Panc1 (cell line): ENCODE data around the gene CLHC1. TPM values are rescaled to one million over a fixed set of nuclear protein-coding genes. Genes with fewer than 3 reads are reported as not detected.

Experiments used
- ATAC-seq: fragments of 200-7000 bp; cut with Tn5 transposase; 2 replicates; pipeline ENCODE4 v1.9.1; 2020; ENCODE audit warnings: mild to moderate bottlenecking, moderate library complexity
- BruUV-seq: library from RNA; stranded (reverse); fragments of 400-500 nt; replicated peaks from 2 replicates; lab custom pipeline; 2021; lab: Mats Ljungman, UMichigan
- CTCF ChIA-PET: fragments of 300-600 bp; sonication (Branson Sonifier 250); formaldehyde crosslinking; loops from one replicate; lab custom pipeline; 2022; ENCODE audit warnings: antibody characterized with exemption; lab: Charles Lee
- POLR2A ChIA-PET: fragments of 300-600 bp; sonication (Branson Sonifier 250); formaldehyde crosslinking; loops from one replicate; lab custom pipeline; 2022; ENCODE audit warnings: antibody characterized with exemption; lab: Charles Lee
- DNase-seq: peaks from one replicate; pipeline ENCODE4 v3.0.0-alpha.2; 2010; ENCODE audit warnings: low read depth, low spot score
- H3K27ac ChIP-seq: 2 replicates; pipeline ENCODE4 v1.5.1; 2011; ENCODE audit warnings: mild to moderate bottlenecking, low read length, inconsistent platforms
- H3K27me3 ChIP-seq: fragments of 200-500 bp; sonication (Bioruptor generic); 2 replicates; pipeline ENCODE4 v1.6.0; 2014; ENCODE audit warnings: low read length, inconsistent platforms; ENCODE audit not compliant: control insufficient read depth, insufficient read depth
- H3K36me3 ChIP-seq: fragments of 200-500 bp; sonication (Bioruptor generic); 2 replicates; pipeline ENCODE4 v1.5.1; 2014; ENCODE audit warnings: inconsistent platforms, mild to moderate bottlenecking, low read length, moderate library complexity; ENCODE audit not compliant: control insufficient read depth, insufficient read depth
- H3K4me1 ChIP-seq: 2 replicates; pipeline ENCODE4 v1.5.1; 2011; ENCODE audit warnings: inconsistent platforms, mild to moderate bottlenecking, low read length, moderate library complexity; ENCODE audit not compliant: control insufficient read depth, insufficient read depth
- H3K4me3 ChIP-seq, 2 experiments: 2 replicates each; pipeline ENCODE4 v1.5.1; 2011 to 2012; ENCODE audit warnings: low read depth in 2 of 2, low read length in 2 of 2, mild to moderate bottlenecking in 2 of 2, inconsistent platforms in 1 of 2, moderate library complexity in 1 of 2
- H3K9me3 ChIP-seq: fragments of 200-500 bp; sonication (Bioruptor generic); 2 replicates; pipeline ENCODE4 v1.5.1; 2014; ENCODE audit warnings: low read depth, mild to moderate bottlenecking, inconsistent platforms, low read length, moderate library complexity; ENCODE audit not compliant: control insufficient read depth, insufficient read depth
- POLR2AphosphoS5 ChIP-seq: IDR thresholded peaks from 2 replicates; pipeline ENCODE4 v1.6.1; 2012; ENCODE audit warnings: mild to moderate bottlenecking, low read depth, low read length, moderate library complexity
- SIN3A ChIP-seq: IDR thresholded peaks from 2 replicates; pipeline ENCODE4 v1.6.1; 2012; ENCODE audit warnings: low read depth, mild to moderate bottlenecking, low read length, moderate library complexity, borderline replicate concordance; ENCODE audit not compliant: insufficient read depth
- TCF7L2 ChIP-seq: IDR thresholded peaks from 2 replicates; pipeline ENCODE4 v1.6.1; 2011; ENCODE audit warnings: mild to moderate bottlenecking, low read depth, low read length, inconsistent platforms
- in situ Hi-C: cut with HindIII; loops from 2 replicates; pipeline ENCODE4 v1.10.0; 2016; ENCODE audit warnings: low sequenced_read_pairs, low pct_unique_long_range_greater_than_20kb
- intact Hi-C: fragments of 100-400 bp; cut with micrococcal nuclease; formaldehyde crosslinking; loops from one replicate; pipeline ENCODE4 v1.10.0; 2022; ENCODE audit not compliant: unreplicated experiment
- total RNA-seq: library from RNA; stranded (reverse); gene quantifications from one replicate; pipeline ENCODE4 v1.2.1, GENCODE V29; 2021; ENCODE audit not compliant: unreplicated experiment
- TF ChIP-seq, protein P1 (sequence below): fragments of 450-650 bp; IDR thresholded peaks from 2 replicates; pipeline ENCODE4 v1.5.1; 2017; ENCODE audit warnings: mild to moderate bottlenecking
- TF ChIP-seq, protein P2 (sequence below), 2 experiments: IDR thresholded peaks; 2 replicates each; pipeline ENCODE4 v1.6.1; 2011 to 2012; ENCODE audit warnings: low read depth in 2 of 2, control low read depth in 1 of 2, low read length in 1 of 2, mild to moderate bottlenecking in 1 of 2, moderate library complexity in 1 of 2; ENCODE audit not compliant: insufficient read depth in 1 of 2

The CLHC1 gene
- total RNA-seq, 1 experiment from 2014 or later = 3.6 TPM

GRCh38 chr2:55164534-55165480 lies 67.3 kb downstream of the CLHC1 start:
- no peak for TF ChIP-seq SIN3A
- TF ChIP-seq, protein P1, sequence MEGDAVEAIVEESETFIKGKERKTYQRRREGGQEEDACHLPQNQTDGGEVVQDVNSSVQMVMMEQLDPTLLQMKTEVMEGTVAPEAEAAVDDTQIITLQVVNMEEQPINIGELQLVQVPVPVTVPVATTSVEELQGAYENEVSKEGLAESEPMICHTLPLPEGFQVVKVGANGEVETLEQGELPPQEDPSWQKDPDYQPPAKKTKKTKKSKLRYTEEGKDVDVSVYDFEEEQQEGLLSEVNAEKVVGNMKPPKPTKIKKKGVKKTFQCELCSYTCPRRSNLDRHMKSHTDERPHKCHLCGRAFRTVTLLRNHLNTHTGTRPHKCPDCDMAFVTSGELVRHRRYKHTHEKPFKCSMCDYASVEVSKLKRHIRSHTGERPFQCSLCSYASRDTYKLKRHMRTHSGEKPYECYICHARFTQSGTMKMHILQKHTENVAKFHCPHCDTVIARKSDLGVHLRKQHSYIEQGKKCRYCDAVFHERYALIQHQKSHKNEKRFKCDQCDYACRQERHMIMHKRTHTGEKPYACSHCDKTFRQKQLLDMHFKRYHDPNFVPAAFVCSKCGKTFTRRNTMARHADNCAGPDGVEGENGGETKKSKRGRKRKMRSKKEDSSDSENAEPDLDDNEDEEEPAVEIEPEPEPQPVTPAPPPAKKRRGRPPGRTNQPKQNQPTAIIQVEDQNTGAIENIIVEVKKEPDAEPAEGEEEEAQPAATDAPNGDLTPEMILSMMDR = no peak
- DNase-seq = no peak
- H3K27ac ChIP-seq = peak overlapping the region; percentile 44; the same call in 1 of the 2 replicates
- no peak for ATAC-seq
- ChIA-PET POLR2A (interaction anchor here (0.7 kb wide), 1 partner anchor 127 kb away, joined by 3 read pairs; no protein-coding TSS in a partner anchor), CTCF (interaction anchor here (0.5 to 2.3 kb wide), 4 partner anchors 53 to 265 kb away, joined by 3 to 9 read pairs (median 6); no protein-coding TSS in a partner anchor)
- H3K36me3 ChIP-seq = no peaks in the 10 kb centered on the region
- no peaks in the 10 kb centered on the region for H3K27me3 ChIP-seq
- H3K9me3 ChIP-seq = no peaks in the 10 kb centered on the region
- in situ Hi-C loops (loop anchor here (25.0 kb wide), 1 partner anchor 128 kb away; no protein-coding TSS in a partner anchor), intact Hi-C loops (no loop called here)
- H3K4me1 ChIP-seq = peaks cover 23% of the 10 kb centered on the region
- BruUV-seq = no TSS peak
- no peak overlapping the region for H3K4me3 ChIP-seq

GRCh38 chr2:55163941-55164390 lies 68.1 kb downstream of the CLHC1 start:
- in situ Hi-C loops (loop anchor here (25.0 kb wide), 1 partner anchor 127 kb away; no protein-coding TSS in a partner anchor), intact Hi-C loops (no loop called here)
- peaks cover 23% of the 10 kb centered on the region for H3K4me1 ChIP-seq
- peak overlapping the region; percentile 44 for H3K27ac ChIP-seq
- ChIA-PET POLR2A (no interaction called here), CTCF (interaction anchor here (0.7 to 2.3 kb wide), 2 partner anchors 52 to 265 kb away, joined by 3 to 7 read pairs; no protein-coding TSS in a partner anchor)
- no peak overlapping the region for H3K4me3 ChIP-seq
- H3K9me3 ChIP-seq = no peaks in the 10 kb centered on the region
- no TSS peak for BruUV-seq
- ATAC-seq (no peak), DNase-seq (no peak)
- no peaks in the 10 kb centered on the region for H3K36me3 ChIP-seq
- H3K27me3 ChIP-seq = no peaks in the 10 kb centered on the region
- TF ChIP-seq SIN3A (no peak), POLR2AphosphoS5 (no peak), TCF7L2 (no peak)
- TF ChIP-seq, protein P1 = no peak
- TF ChIP-seq, protein P2, sequence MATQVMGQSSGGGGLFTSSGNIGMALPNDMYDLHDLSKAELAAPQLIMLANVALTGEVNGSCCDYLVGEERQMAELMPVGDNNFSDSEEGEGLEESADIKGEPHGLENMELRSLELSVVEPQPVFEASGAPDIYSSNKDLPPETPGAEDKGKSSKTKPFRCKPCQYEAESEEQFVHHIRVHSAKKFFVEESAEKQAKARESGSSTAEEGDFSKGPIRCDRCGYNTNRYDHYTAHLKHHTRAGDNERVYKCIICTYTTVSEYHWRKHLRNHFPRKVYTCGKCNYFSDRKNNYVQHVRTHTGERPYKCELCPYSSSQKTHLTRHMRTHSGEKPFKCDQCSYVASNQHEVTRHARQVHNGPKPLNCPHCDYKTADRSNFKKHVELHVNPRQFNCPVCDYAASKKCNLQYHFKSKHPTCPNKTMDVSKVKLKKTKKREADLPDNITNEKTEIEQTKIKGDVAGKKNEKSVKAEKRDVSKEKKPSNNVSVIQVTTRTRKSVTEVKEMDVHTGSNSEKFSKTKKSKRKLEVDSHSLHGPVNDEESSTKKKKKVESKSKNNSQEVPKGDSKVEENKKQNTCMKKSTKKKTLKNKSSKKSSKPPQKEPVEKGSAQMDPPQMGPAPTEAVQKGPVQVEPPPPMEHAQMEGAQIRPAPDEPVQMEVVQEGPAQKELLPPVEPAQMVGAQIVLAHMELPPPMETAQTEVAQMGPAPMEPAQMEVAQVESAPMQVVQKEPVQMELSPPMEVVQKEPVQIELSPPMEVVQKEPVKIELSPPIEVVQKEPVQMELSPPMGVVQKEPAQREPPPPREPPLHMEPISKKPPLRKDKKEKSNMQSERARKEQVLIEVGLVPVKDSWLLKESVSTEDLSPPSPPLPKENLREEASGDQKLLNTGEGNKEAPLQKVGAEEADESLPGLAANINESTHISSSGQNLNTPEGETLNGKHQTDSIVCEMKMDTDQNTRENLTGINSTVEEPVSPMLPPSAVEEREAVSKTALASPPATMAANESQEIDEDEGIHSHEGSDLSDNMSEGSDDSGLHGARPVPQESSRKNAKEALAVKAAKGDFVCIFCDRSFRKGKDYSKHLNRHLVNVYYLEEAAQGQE (IDR thresholded peaks at IDR 0.05; ENCODE audit: insufficient read depth in 1 of 2, low read depth in 2 of 2, low read length in 1 of 2) = no peak
